HL-60 (cell line): ENCODE results near the gene NADSYN1.

ENCODE experiments used
- DNase-seq, 2 experiments: peaks; one replicate each; pipeline ENCODE4 v3.0.0-alpha.2; 2010 to 2020; ENCODE audit warnings: low read depth in 1 of 2, low spot score in 1 of 2
- H3K27ac ChIP-seq: fragments of 250-450 bp; sonication (Bioruptor Pico); replicated peaks from 2 replicates; pipeline ENCODE4 v1.5.1; 2020; ENCODE audit warnings: mild to moderate bottlenecking, moderate library complexity
- H3K27me3 ChIP-seq: fragments of 250-450 bp; sonication (Bioruptor Pico); 2 replicates; pipeline ENCODE4 v1.5.1; 2021; ENCODE audit warnings: mild to moderate bottlenecking, moderate library complexity; ENCODE audit not compliant: insufficient read depth, poor library complexity, severe bottlenecking
- H3K4me3 ChIP-seq: replicated peaks from 2 replicates; pipeline ENCODE4 v1.5.1; 2011; ENCODE audit warnings: mild to moderate bottlenecking, control low read depth, low read length; ENCODE audit not compliant: insufficient read depth
- GABPA ChIP-seq: IDR thresholded peaks from 2 replicates; pipeline ENCODE4 v1.6.1; 2012; ENCODE audit warnings: low read depth
- POLR2AphosphoS5 ChIP-seq: IDR thresholded peaks from 2 replicates; pipeline ENCODE4 v1.6.1; 2012; ENCODE audit warnings: low read depth
- REST ChIP-seq: IDR thresholded peaks from 2 replicates; pipeline ENCODE4 v1.6.1; 2012; ENCODE audit warnings: low read depth; ENCODE audit not compliant: insufficient replicate concordance
- SPI1 ChIP-seq: IDR thresholded peaks from 2 replicates; pipeline ENCODE4 v1.6.1; 2012; ENCODE audit warnings: low read depth, mild to moderate bottlenecking, borderline replicate concordance
- TF ChIP-seq, protein P1 (sequence below): IDR thresholded peaks from one replicate; pipeline ENCODE4 v1.5.1; 2011; ENCODE audit warnings: low read length, control low read depth, inconsistent platforms; ENCODE audit not compliant: insufficient read depth

NADSYN1 gene

GRCh38 chr11:71456294-71456693, 3.3 kb downstream of the NADSYN1 start:
- Histone ChIP-seq H3K27ac (no peak overlapping the region), H3K27me3 (no peaks in the 10 kb centered on the region), H3K4me3 (no peak overlapping the region)
- TF ChIP-seq REST = no peak
- no peak for TF ChIP-seq GABPA
- TF ChIP-seq SPI1 = no peak
- TF ChIP-seq, protein P1, sequence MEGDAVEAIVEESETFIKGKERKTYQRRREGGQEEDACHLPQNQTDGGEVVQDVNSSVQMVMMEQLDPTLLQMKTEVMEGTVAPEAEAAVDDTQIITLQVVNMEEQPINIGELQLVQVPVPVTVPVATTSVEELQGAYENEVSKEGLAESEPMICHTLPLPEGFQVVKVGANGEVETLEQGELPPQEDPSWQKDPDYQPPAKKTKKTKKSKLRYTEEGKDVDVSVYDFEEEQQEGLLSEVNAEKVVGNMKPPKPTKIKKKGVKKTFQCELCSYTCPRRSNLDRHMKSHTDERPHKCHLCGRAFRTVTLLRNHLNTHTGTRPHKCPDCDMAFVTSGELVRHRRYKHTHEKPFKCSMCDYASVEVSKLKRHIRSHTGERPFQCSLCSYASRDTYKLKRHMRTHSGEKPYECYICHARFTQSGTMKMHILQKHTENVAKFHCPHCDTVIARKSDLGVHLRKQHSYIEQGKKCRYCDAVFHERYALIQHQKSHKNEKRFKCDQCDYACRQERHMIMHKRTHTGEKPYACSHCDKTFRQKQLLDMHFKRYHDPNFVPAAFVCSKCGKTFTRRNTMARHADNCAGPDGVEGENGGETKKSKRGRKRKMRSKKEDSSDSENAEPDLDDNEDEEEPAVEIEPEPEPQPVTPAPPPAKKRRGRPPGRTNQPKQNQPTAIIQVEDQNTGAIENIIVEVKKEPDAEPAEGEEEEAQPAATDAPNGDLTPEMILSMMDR = no peak
- no peak for TF ChIP-seq POLR2AphosphoS5
- no peak for DNase-seq

DNA sequence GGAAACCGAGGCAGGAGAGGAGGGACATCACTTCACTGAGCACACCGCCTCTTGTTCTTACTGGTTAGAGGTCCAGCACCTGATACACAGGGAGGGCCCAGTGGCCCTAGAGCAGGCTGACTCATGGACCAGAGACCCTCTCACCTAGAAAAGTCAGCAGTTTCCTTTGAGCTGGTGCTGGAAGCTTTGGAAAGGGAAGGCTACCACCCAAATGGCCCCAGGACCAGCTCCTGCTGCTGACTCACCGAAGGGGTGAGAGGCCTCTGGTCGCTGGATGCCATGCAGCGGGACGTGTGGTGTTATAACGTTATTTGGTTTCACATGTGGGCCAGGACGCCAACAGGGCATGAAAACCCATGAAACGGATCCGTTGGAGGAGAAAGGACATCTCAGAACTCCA, 3.8 kb downstream of the NADSYN1 start:
- TF ChIP-seq REST (no peak), GABPA (no peak), POLR2AphosphoS5 (no peak), SPI1 (no peak)
- TF ChIP-seq, protein P1 = no peak
- Histone ChIP-seq H3K4me3 (no peak overlapping the region), H3K27me3 (no peaks in the 10 kb centered on the region), H3K27ac (no peak overlapping the region)
- DNase-seq = no peak

- TF ChIP-seq GABPA (no peak), POLR2AphosphoS5 (no peak), SPI1 (no peak), REST (no peak)
- TF ChIP-seq, protein P1 = no peak
- DNase-seq = no peak
- no peak overlapping the region for H3K4me3 ChIP-seq
- H3K27me3 ChIP-seq = no peaks in the 10 kb centered on the region
- no peak overlapping the region for H3K27ac ChIP-seq
Measured at GRCh38 chr11:71458146-71459070, 5.4 kb downstream of the NADSYN1 start.
